Ovary (tissue), 9 donors: Measurements from ENCODE around the gene UNC5A. TPM values are rescaled to one million over a fixed set of nuclear protein-coding genes. Genes with fewer than 3 reads are reported as not detected.

Source experiments
- DNase-seq, 5 donors: peaks; one replicate each; pipeline ENCODE4 v3.0.0-alpha.2; 2019 to 2020
- H3K27ac ChIP-seq, 2 donors: fragments of 200-600 bp; one replicate each; pipeline versions ENCODE4 v1.5.1 to v1.8.0; 2019 to 2022
- H3K27me3 ChIP-seq: fragments of 200-600 bp; one replicate; pipeline ENCODE4 v1.8.0; 2022
- H3K36me3 ChIP-seq: fragments of 200-600 bp; sonication (generic); one replicate; pipeline ENCODE4 v1.5.1; 2019
- H3K4me1 ChIP-seq: one replicate; pipeline ENCODE4 v1.8.1; 2013; ENCODE audit warnings: mild to moderate bottlenecking, moderate library complexity; ENCODE audit not compliant: insufficient read depth
- H3K4me3 ChIP-seq: fragments of 200-600 bp; sonication (generic); one replicate; pipeline ENCODE4 v1.5.1; 2017
- H3K9me3 ChIP-seq, 2 donors: fragments of 200-600 bp in 1 of 2; sonication (generic) in 1 of 2; one replicate each; pipeline versions ENCODE4 v1.5.1 to v1.8.1; 2013 to 2019; ENCODE audit warnings: mild to moderate bottlenecking in 1 of 2, moderate library complexity in 1 of 2
- CTCF ChIP-seq, 3 donors: fragments of 450-650 bp in 2 of 3; fragments of 200-600 bp in 1 of 3; IDR thresholded peaks; one replicate each; pipeline versions ENCODE4 v1.5.1 to v1.8.0; 2016 to 2022; ENCODE audit warnings: antibody characterized with exemption in 3 of 3, mild to moderate bottlenecking in 1 of 3
- EP300 ChIP-seq: sonication (generic); formaldehyde crosslinking; IDR thresholded peaks from one replicate; pipeline ENCODE4 v1.6.1; 2017; ENCODE audit warnings: antibody characterized with exemption
- POLR2A ChIP-seq: fragments of 450-650 bp; IDR thresholded peaks from one replicate; pipeline ENCODE4 v1.6.1; 2017; ENCODE audit warnings: antibody characterized with exemption, mild to moderate bottlenecking, moderate library complexity
- WGBS, 3 donors: extraction: QIAGEN DNeasy Blood & Tissue Kit in 1 of 3; methylation state at CpG; one replicate each; pipeline versions ENCODE4 v1.1.5 to v1.1.7; 2013 to 2017; 5-methylcytosine and 5-hydroxymethylcytosine counted together
- intact Hi-C, 4 donors: fragments of 100-400 bp; cut with DNase I; formaldehyde crosslinking; loops; one replicate each; pipeline versions ENCODE4 v1.11.0 to v1.15.1; 2022 to 2023
- polyA plus RNA-seq, 2 donors: library from polyadenylated mRNA; stranded (reverse); fragments of 200-250 nt in 1 of 2; fragments of 350-450 nt in 1 of 2; fragmentation: Illumina TruSeq in 1 of 2; extraction: RNeasy Lipid Tissue Mini Kit (QIAGEN cat#74804) in 1 of 2; gene quantifications; one replicate each; pipeline ENCODE4 v1.2.3, GENCODE V29; 2013 to 2014
- total RNA-seq, 7 donors: library from RNA; depleted of rRNA in 2 of 7; stranded (reverse); fragments of >200 nt in 2 of 7; fragmentation: NEBNext Ultra II Directional in 3 of 7; extraction: Animal tissue kit (Norgen Biotek cat#: 25700) in 3 of 7; gene quantifications; one replicate each; pipeline versions ENCODE4 v1.1.0 to v1.2.4, GENCODE V29; 2016 to 2023
- donor health status: DM: no; HTN: no; CAD: no; lungs with moderate emphysema.
- donor health status: DM: no; HTN: no; CAD: no.
- donor health status: Bipolar disorder and iron deficiency.
- donor health status: DM: yes; HTN: yes; CAD: no.
- donor health status: DM: no; HTN: no; CAD: no.
- donor health status: DM: yes; HTN: yes; CAD: no.

UNC5A gene
- total and polyA plus RNA-seq, 9 donors: 0.08 to 0.82 (median 0.26) TPM; not detected in 1

- intact Hi-C loops: no loop called here
- no peaks in the 10 kb centered on the region for H3K4me1 ChIP-seq
- WGBS, 3 donors: 72 to 75% (median 74%) methylated on average over 24 of the region's 24 CpGs
- no peak overlapping the region for H3K27ac ChIP-seq
- H3K9me3 ChIP-seq: no peaks in the 10 kb centered on the region
- H3K4me3 ChIP-seq: no peak overlapping the region
- TF ChIP-seq EP300: no peak
- no peak for TF ChIP-seq POLR2A
- TF ChIP-seq CTCF (IDR thresholded peaks at IDR 0.05): no peak
- no peak for DNase-seq
- no peaks in the 10 kb centered on the region for H3K36me3 ChIP-seq
- no peaks in the 10 kb centered on the region for H3K27me3 ChIP-seq
Measured at GRCh38 chr5:176876506-176877431, 66.4 kb downstream of the UNC5A start.

GRCh38 chr5:176877793-176878331 is 67.5 kb downstream of the UNC5A start:
- Histone ChIP-seq H3K4me3 (no peak overlapping the region), H3K4me1 (no peaks in the 10 kb centered on the region), H3K9me3 (no peaks in the 10 kb centered on the region), H3K36me3 (no peaks in the 10 kb centered on the region), H3K27me3 (no peaks in the 10 kb centered on the region), H3K27ac (no peak overlapping the region)
- intact Hi-C loops: no loop called here
- no peak for DNase-seq
- 31 to 60% (median 38%) methylated on average over 17 to 21 of the region's 21 CpGs for WGBS, 3 donors
- TF ChIP-seq EP300 (no peak), CTCF (IDR thresholded peaks at IDR 0.05) (no peak), POLR2A (no peak)

DNA sequence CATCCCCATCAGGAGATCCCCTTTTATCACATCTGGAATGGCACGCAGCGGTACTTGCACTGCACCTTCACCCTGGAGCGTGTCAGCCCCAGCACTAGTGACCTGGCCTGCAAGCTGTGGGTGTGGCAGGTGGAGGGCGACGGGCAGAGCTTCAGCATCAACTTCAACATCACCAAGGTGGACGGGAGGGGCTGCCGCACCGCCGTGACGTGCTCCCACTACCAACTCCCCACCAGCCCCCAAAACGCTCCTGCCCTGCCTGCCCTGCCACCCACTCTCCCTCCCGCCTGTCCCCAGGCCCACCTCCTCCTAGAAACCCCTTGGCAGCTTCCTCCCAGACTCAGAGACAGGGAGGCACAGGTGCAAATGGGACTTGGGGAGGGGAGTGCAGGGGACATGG is 68.1 kb downstream of the UNC5A start:
- Histone ChIP-seq H3K4me3 (no peak overlapping the region), H3K27ac (no peak overlapping the region), H3K4me1 (no peaks in the 10 kb centered on the region), H3K9me3 (no peaks in the 10 kb centered on the region), H3K36me3 (no peaks in the 10 kb centered on the region), H3K27me3 (no peaks in the 10 kb centered on the region)
- DNase-seq: no peak
- intact Hi-C loops: no loop called here
- TF ChIP-seq CTCF (IDR thresholded peaks at IDR 0.05) (no peak), EP300 (no peak), POLR2A (no peak)
- WGBS, 3 donors: 78 to 89% (median 83%) methylated on average over 12 of the region's 12 CpGs

DNA sequence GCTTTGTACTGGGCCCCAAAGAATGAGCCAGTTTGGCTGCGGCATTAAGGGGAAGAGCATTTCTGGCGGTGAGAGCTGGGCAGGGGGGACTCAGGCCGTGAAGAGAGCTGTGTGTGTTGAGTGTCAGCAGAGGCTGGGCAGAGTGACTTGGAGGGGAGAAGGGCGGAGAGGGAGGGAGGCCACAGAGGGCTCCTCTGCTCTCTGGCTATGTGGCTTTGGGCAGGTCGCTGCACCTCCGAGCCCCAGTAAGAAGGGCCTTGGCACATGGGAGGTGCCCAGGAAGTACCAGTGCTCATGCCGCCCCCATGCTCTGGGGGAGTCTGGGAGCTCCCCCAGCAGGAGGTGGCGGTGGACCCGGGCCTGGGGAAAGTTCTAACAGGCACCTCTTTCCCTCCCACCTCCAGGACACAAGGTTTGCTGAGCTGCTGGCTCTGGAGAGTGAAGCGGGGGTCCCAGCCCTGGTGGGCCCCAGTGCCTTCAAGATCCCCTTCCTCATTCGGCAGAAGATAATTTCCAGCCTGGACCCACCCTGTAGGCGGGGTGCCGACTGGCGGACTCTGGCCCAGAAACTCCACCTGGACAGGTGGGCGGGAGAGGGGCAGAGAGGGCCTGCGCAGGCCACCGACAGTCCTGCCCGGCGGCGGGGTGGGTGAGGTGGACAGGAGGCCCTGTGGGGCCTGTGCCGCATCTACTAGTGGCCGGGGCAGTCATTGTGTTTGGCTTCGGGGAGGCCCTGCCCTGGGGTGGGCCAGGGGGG is 68.7 kb downstream of the UNC5A start:
- H3K9me3 ChIP-seq: no peaks in the 10 kb centered on the region
- H3K27me3 ChIP-seq: no peaks in the 10 kb centered on the region
- TF ChIP-seq POLR2A: no peak
- no peak for TF ChIP-seq CTCF (IDR thresholded peaks at IDR 0.05)
- no peak for TF ChIP-seq EP300
- no peak overlapping the region for H3K4me3 ChIP-seq
- no peaks in the 10 kb centered on the region for H3K36me3 ChIP-seq
- intact Hi-C loops: no loop called here
- 74 to 84% (median 82%) methylated on average over 19 to 23 of the region's 23 CpGs for WGBS, 3 donors
- no peak overlapping the region for H3K27ac ChIP-seq
- H3K4me1 ChIP-seq: no peaks in the 10 kb centered on the region
- no peak for DNase-seq
